HepG2 (cell line): ENCODE measurements around the gene SYNGR2. TPM values are rescaled to one million over a fixed set of nuclear protein-coding genes. Genes with fewer than 3 reads are reported as not detected.

Experiments
- CEBPG ChIP-seq: IDR thresholded peaks from 2 replicates; pipeline ENCODE4 v1.6.1; 2016
- HCFC1 ChIP-seq: fragments of 150-350 bp; IDR thresholded peaks from 2 replicates; pipeline ENCODE4 v1.6.1; 2014; ENCODE audit warnings: low read depth, low read length
- MLLT10 ChIP-seq: sonication (generic); formaldehyde crosslinking; IDR thresholded peaks from 2 replicates; pipeline ENCODE4 v1.4.0; 2020; ENCODE audit warnings: missing genetic modification reagents
- NFKB2 ChIP-seq: sonication (generic); formaldehyde crosslinking; IDR thresholded peaks from 2 replicates; pipeline ENCODE4 v1.4.0; 2020; ENCODE audit warnings: missing genetic modification reagents, borderline replicate concordance
- NR2F2 ChIP-seq: IDR thresholded peaks from 2 replicates; pipeline ENCODE4 v1.6.1; 2012; ENCODE audit warnings: low read depth, inconsistent platforms, borderline replicate concordance
- PPARG ChIP-seq: conservative IDR thresholded peaks from 2 replicates; pipeline ENCODE4 v1.6.1; 2016; ENCODE audit warnings: missing biosample characterization, missing genetic modification reagents
- PRDM15 ChIP-seq: sonication (generic); formaldehyde crosslinking; IDR thresholded peaks from 2 replicates; pipeline ENCODE4 v1.4.0; 2020; ENCODE audit warnings: missing genetic modification reagents
- REL ChIP-seq: sonication (generic); formaldehyde crosslinking; conservative IDR thresholded peaks from 2 replicates; pipeline ENCODE4 v1.8.0; 2022; ENCODE audit warnings: mild to moderate bottlenecking, missing genetic modification reagents, moderate library complexity
- TFE3 ChIP-seq: IDR thresholded peaks from 2 replicates; pipeline ENCODE4 v1.6.1; 2016
- YEATS4 ChIP-seq: sonication (generic); formaldehyde crosslinking; IDR thresholded peaks from 2 replicates; pipeline ENCODE4 v1.4.0; 2020; ENCODE audit warnings: missing genetic modification reagents, borderline replicate concordance
- ZNF326 ChIP-seq: sonication (generic); formaldehyde crosslinking; IDR thresholded peaks from 2 replicates; pipeline ENCODE4 v1.4.0; 2020; ENCODE audit warnings: missing genetic modification reagents, borderline replicate concordance
- ZNF720 ChIP-seq: sonication (generic); formaldehyde crosslinking; IDR thresholded peaks from 2 replicates; pipeline ENCODE4 v1.4.0; 2020; ENCODE audit warnings: missing genetic modification reagents
- ZNF749 ChIP-seq: sonication (generic); formaldehyde crosslinking; IDR thresholded peaks from 2 replicates; pipeline ENCODE4 v1.8.0; 2022; ENCODE audit warnings: mild to moderate bottlenecking, missing genetic modification reagents, moderate library complexity, borderline replicate concordance
- polyA plus RNA-seq, 8 experiments: library from polyadenylated mRNA; depleted of rRNA in 3 of 8; stranded (reverse) in 7 of 8; unstranded in 1 of 8; fragments of >200 nt; fragmentation: Illumina TruSeq in 4 of 8; extraction: Trizol in 4 of 8; gene quantifications; 2 replicates each; pipeline versions ENCODE4 v1.2.1 to v1.2.3, GENCODE V29; 2011 to 2016; ENCODE audit warnings: low read depth in 4 of 8, missing spikeins in 1 of 8, mixed read lengths in 1 of 8; ENCODE audit not compliant: insufficient read depth in 1 of 8
- total RNA-seq, 5 experiments: library from RNA; depleted of rRNA; stranded (reverse); fragments of >200 nt; fragmentation: Illumina TruSeq; extraction: Trizol; gene quantifications; 2 replicates each; pipeline ENCODE4 v1.2.3, GENCODE V29; 2016; ENCODE audit warnings: low read depth in 1 of 5
- TF ChIP-seq, protein P1 (sequence below): sonication (generic); formaldehyde crosslinking; IDR thresholded peaks from 2 replicates; pipeline ENCODE4 v1.4.0; 2020; ENCODE audit warnings: missing genetic modification reagents
- TF ChIP-seq, protein P2 (sequence below), 2 experiments: IDR thresholded peaks; 2 replicates each; pipeline ENCODE4 v1.6.1; 2011 to 2012; ENCODE audit warnings: low read length in 2 of 2, borderline replicate concordance in 1 of 2, low read depth in 1 of 2, mild to moderate bottlenecking in 1 of 2, moderate library complexity in 1 of 2

The SYNGR2 gene
- total and polyA plus RNA-seq, 2 of the 13 experiments (the other 11 are each of a cell fraction or from before 2014, with no cell fraction given) = 46.7 to 170 TPM

- TF ChIP-seq YEATS4 (no peak), HCFC1 (no peak), PRDM15 (CRISPR knock-in tag) (no peak), CEBPG (no peak), ZNF720 (CRISPR knock-in tag) (no peak), ZNF749 (CRISPR knock-in tag) (no peak), MLLT10 (CRISPR knock-in tag) (no peak), NFKB2 (CRISPR knock-in tag) (no peak), TFE3 (CRISPR knock-in tag) (no peak), ZNF326 (no peak), NR2F2 (no peak), PPARG (CRISPR knock-in tag) (0 out of 2 replicates have a peak, but pooled peaks have one; percentile 31), REL (no peak)
- TF ChIP-seq, protein P1, sequence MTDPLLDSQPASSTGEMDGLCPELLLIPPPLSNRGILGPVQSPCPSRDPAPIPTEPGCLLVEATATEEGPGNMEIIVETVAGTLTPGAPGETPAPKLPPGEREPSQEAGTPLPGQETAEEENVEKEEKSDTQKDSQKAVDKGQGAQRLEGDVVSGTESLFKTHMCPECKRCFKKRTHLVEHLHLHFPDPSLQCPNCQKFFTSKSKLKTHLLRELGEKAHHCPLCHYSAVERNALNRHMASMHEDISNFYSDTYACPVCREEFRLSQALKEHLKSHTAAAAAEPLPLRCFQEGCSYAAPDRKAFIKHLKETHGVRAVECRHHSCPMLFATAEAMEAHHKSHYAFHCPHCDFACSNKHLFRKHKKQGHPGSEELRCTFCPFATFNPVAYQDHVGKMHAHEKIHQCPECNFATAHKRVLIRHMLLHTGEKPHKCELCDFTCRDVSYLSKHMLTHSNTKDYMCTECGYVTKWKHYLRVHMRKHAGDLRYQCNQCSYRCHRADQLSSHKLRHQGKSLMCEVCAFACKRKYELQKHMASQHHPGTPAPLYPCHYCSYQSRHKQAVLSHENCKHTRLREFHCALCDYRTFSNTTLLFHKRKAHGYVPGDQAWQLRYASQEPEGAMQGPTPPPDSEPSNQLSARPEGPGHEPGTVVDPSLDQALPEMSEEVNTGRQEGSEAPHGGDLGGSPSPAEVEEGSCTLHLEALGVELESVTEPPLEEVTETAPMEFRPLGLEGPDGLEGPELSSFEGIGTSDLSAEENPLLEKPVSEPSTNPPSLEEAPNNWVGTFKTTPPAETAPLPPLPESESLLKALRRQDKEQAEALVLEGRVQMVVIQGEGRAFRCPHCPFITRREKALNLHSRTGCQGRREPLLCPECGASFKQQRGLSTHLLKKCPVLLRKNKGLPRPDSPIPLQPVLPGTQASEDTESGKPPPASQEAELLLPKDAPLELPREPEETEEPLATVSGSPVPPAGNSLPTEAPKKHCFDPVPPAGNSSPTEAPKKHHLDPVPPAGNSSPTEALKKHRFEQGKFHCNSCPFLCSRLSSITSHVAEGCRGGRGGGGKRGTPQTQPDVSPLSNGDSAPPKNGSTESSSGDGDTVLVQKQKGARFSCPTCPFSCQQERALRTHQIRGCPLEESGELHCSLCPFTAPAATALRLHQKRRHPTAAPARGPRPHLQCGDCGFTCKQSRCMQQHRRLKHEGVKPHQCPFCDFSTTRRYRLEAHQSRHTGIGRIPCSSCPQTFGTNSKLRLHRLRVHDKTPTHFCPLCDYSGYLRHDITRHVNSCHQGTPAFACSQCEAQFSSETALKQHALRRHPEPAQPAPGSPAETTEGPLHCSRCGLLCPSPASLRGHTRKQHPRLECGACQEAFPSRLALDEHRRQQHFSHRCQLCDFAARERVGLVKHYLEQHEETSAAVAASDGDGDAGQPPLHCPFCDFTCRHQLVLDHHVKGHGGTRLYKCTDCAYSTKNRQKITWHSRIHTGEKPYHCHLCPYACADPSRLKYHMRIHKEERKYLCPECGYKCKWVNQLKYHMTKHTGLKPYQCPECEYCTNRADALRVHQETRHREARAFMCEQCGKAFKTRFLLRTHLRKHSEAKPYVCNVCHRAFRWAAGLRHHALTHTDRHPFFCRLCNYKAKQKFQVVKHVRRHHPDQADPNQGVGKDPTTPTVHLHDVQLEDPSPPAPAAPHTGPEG = no peak
- TF ChIP-seq, protein P2, sequence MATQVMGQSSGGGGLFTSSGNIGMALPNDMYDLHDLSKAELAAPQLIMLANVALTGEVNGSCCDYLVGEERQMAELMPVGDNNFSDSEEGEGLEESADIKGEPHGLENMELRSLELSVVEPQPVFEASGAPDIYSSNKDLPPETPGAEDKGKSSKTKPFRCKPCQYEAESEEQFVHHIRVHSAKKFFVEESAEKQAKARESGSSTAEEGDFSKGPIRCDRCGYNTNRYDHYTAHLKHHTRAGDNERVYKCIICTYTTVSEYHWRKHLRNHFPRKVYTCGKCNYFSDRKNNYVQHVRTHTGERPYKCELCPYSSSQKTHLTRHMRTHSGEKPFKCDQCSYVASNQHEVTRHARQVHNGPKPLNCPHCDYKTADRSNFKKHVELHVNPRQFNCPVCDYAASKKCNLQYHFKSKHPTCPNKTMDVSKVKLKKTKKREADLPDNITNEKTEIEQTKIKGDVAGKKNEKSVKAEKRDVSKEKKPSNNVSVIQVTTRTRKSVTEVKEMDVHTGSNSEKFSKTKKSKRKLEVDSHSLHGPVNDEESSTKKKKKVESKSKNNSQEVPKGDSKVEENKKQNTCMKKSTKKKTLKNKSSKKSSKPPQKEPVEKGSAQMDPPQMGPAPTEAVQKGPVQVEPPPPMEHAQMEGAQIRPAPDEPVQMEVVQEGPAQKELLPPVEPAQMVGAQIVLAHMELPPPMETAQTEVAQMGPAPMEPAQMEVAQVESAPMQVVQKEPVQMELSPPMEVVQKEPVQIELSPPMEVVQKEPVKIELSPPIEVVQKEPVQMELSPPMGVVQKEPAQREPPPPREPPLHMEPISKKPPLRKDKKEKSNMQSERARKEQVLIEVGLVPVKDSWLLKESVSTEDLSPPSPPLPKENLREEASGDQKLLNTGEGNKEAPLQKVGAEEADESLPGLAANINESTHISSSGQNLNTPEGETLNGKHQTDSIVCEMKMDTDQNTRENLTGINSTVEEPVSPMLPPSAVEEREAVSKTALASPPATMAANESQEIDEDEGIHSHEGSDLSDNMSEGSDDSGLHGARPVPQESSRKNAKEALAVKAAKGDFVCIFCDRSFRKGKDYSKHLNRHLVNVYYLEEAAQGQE (IDR thresholded peaks at IDR 0.05; ENCODE audit: borderline replicate concordance in 1 of 2, low read depth in 1 of 2, low read length in 2 of 2) = no peak
Measured at GRCh38 chr17:78148286-78149016, 19.9 kb upstream of the SYNGR2 start (continued).
